Sciatic nerve (tissue), 2 donors: ENCODE results near the gene CELA3B. TPM values are rescaled to one million over a fixed set of nuclear protein-coding genes. Genes with fewer than 3 reads are reported as not detected.
"Not testable (repeated sequence)": the region's sequence is repeated elsewhere in the genome, so short reads cannot be mapped to it uniquely, and the experiment has no call there.

ENCODE experiments used
- ATAC-seq: fragments of 200-7000 bp; cut with Tn5 transposase; one replicate; pipeline ENCODE4 v1.9.1; 2020; ENCODE audit warnings: mild to moderate bottlenecking, moderate library complexity
- DNase-seq: peaks from one replicate; pipeline ENCODE4 v3.0.0-alpha.2; 2020; ENCODE audit warnings: low spot score
- intact Hi-C: fragments of 100-400 bp; cut with DNase I; formaldehyde crosslinking; loops from one replicate; pipeline ENCODE4 v1.14.2; 2022
- total RNA-seq: library from RNA; stranded (reverse); fragmentation: NEBNext Ultra II Directional; extraction: Animal tissue kit (Norgen Biotek cat#: 25700); gene quantifications from one replicate; pipeline ENCODE4 v1.2.1, GENCODE V29; 2021
- donor health status: DM: no; HTN: no; CAD: no.
- donor health status: DM: no; HTN: no; CAD: no.

Gene CELA3B
- total RNA-seq, 1 donor from 2014 or later, result 1.2 TPM

DNA sequence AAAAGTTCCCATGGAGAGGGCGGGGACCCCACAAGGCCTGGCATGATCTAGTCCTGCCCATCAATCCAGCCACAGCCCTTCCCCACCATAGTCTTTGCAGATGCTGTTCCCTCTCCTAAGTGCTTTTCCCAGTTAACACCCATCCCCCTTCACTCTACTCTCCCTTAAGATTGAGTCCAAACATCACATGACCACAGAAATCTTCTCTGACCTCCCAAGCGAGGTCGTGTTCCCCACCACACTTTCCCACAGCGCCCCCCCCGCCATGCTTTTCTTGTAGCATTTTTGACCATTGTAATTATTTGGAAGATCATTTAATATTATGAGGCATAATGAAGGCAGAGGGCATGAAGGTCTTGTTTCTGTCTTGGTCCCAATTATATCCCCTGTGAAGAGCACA, 35.5 kb upstream of the CELA3B start:
- ATAC-seq (no peak), DNase-seq (no peak)
- intact Hi-C loops, result loop anchor here (5.0 kb wide), 1 partner anchor 39 kb away; no protein-coding TSS in a partner anchor

DNA sequence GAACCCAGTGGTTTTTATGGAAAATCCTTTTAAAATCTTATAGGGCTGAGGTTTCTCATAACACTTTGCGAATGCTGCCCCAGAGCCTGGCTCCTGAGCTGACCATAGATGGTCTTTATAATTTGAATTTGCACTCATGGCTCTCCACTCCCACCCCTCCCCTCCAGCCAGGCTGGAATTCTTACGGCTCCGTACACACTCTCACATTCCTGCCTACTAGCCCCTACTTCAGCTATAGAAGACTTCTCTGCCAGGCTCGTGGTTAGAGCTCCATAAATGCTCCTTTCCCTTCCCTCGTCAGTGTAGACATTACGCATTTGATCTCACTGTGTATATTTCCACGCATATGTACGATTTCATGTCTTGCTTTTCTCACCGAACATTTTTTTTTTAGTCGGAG, 34.4 kb upstream of the CELA3B start:
- DNase-seq (no peak), ATAC-seq (no peak)
- intact Hi-C loops, result loop anchor here (5.0 kb wide), 1 partner anchor 40 kb away; no protein-coding TSS in a partner anchor

DNA sequence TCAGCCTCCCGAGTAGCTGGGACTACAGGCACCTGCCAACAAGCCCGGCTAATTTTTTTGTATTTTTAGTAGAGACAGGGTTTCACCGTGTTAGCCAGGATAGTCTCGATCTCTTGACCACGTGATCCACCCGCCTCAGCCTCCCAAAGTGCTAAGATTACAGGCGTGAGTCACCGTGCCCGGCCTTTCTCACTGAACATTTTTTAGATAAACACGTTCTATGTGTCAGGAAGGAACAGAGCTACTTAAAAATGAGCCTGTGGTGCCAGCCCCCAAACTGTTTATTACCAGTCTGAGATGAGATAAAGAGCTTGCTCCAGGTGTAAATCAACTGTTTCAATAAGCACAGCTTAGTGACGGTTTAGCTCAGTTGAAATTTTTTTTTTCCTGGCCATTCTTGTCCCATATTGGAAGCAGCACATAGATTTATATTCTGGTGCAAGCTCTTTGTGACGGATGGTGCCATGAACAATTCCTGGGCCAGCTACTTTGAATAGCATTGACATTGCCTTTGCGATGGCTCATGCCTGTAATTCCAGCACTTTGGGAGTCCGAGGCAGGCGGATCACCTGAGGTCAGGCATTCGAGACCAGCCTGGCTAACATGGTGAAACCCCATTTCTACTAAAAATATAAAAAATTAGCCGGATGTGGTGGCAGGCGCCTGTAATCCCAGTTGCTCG, 33.7 kb upstream of the CELA3B start:
- DNase-seq, ATAC-seq: not testable (repeated sequence)
- intact Hi-C loops, result loop anchor here (5.0 kb wide), 1 partner anchor 41 kb away; no protein-coding TSS in a partner anchor

DNA sequence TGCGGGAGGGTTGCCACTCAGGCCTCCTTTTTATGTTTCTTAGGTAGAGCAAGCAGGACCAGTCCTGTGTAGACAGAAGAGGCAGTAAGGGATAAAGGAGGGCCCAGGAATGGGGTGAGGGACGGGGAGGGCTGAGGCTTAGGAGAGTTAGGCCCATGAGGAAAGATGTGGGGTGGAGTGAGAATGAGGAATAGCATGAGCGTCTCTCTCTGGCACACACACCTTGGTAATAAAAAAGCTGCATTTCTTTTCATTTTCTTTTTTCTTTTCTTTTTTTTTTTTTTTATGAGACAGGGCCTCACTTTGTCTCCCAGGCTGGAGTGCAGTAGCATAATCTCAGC, 32.1 kb upstream of the CELA3B start:
- DNase-seq (no peak), ATAC-seq (no peak)
- intact Hi-C loops, result loop anchor here (5.0 kb wide), 1 partner anchor 42 kb away; no protein-coding TSS in a partner anchor

DNA sequence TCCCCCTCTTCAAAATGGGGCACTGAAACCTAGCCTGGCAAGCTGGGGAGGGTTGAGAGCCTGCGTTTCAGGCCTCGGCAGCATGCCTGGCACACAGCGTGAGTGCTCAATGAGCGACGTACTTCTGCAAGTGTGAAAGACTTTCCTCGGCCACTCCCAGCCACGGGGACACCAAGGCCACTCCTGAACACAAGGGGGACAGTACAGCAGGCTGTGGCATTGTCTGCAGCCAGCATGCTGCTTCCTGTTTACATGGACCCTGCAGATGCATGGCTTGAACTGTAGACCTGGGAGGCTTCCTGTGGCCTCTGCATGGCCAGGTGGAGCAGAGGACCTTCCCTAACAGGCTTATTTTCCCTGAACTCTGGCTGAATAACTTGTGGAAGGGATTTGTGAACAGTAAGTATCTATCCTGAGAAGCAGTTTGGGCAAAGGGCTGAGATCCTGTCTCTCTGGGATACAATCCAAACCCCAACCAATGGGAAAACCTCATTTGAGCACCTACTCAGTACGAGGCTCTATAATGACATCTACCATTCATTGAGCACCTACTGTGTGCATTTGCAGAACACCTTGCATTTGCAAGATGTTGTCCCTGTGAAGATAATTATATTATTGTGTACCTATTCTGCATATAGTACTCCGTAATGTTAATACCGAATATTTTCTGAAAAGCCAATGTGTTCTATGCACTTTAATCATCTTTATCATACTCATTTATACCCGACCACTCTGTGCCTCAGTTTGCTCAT, 29.8 kb upstream of the CELA3B start:
- ATAC-seq (peak; percentile 40), DNase-seq (no peak)
- intact Hi-C loops, result no loop called here

DNA sequence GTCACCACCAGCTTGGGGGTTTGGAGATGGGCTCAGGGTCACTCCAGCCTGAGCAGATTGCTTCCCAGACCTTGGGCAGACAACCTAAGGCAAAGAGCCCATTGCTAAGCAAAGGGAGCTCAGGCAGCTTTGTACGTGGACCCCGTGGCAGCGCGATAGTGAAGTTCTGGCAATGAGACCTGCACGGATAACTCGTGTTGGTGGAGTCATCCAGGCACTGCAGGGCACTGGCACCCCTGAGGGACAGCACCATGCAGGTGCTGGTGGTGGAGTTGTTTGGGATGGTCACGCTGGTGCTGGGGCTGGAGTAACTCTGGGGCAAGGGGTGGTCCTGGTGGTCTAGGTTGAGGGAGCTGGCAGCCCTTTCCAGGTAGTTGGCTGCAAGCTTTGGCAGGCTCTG, 26.1 kb upstream of the CELA3B start:
- intact Hi-C loops, result no loop called here
- no peak for ATAC-seq
- no peak for DNase-seq

DNA sequence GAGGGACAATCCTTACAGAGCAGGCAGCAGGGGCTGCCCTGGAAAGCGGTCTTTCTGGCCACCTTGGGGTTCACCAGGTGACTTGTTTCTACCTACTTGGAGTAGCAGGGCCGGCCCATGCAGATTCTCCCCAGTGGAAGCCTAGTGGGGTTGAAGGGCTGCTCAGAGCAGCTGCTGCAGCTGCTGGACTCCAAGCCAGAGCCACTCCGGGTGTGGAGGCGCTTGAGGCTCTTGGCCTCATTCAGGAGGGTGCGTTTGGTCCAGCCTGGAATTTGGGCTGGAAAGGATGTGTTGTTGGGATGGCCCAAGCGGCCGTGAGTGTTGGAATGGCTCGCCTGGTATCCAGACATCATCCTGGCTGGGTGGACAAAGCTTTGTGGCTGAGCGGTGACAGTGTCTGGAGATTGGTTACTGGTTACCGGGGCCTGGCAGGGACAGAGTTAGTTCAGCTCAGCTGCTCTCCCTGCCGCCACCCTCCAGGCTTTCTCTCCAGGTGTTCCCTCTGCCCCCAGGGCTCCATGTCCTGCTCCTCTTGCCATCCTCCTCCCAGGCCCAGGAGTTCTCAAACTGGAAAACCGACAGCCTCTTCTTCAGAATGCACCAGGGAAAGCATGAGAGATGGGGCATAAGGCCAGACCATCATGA, 25.5 kb upstream of the CELA3B start:
- ATAC-seq (no peak), DNase-seq (no peak)
- intact Hi-C loops, result no loop called here

DNA sequence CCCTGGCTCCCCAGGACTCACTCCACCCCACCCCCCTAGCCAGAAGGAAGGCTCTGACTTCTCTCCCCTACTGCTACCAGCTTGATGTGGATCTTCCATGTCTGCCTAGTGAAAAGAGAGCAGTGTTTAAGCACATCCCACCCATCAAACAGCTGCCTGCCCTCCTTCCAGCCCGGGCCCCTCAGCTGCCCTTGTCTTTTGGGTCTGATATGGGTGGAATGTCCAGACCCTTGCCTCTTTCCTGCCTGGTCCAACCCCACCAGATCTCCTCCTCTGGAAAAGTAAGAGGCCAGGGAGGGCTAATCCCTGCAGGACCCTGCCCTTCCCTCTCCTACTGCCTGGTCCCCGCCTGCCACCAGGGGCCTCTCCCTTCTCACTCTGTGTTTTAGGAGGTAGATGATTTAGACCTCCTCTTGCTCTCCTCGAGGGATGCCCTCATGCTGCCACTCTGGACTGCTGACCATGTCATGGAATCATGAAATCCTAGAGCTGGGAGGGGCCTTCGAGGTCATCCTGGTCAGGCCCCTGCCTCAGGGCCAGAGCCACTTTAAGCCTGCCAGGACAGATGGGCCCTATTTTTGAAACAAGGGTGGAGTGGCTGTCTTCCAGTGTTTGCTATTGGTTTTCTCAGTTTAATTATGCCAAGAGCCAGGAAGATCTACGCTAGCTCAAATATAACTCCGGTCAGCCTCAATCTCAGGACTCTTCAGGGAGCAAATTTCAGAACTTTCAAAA, 23.9 kb upstream of the CELA3B start:
- ATAC-seq, result no peak
- intact Hi-C loops, result no loop called here
- DNase-seq, result no peak

DNA sequence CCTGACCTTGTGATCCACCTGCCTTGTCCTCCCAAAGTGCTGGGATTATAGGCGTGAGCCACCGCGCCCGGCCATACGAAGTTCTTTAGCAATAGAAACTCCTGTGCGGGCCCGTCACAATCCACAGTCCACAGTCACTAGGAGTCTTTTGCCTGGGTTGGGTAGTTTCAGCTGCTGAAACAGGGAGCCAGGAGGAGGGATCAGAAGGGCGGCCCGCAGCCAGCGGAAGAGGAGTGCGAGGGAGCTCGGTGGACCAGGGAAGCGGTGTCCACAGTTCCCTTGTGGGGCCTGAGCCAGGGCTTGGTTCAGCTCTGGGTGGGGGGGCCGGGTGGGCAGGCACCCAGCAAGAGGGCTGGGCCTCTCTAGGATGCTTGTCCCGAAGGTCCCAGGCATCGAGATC, 21.8 kb upstream of the CELA3B start:
- intact Hi-C loops, result no loop called here
- ATAC-seq (peak; percentile 74), DNase-seq (no peak)

DNA sequence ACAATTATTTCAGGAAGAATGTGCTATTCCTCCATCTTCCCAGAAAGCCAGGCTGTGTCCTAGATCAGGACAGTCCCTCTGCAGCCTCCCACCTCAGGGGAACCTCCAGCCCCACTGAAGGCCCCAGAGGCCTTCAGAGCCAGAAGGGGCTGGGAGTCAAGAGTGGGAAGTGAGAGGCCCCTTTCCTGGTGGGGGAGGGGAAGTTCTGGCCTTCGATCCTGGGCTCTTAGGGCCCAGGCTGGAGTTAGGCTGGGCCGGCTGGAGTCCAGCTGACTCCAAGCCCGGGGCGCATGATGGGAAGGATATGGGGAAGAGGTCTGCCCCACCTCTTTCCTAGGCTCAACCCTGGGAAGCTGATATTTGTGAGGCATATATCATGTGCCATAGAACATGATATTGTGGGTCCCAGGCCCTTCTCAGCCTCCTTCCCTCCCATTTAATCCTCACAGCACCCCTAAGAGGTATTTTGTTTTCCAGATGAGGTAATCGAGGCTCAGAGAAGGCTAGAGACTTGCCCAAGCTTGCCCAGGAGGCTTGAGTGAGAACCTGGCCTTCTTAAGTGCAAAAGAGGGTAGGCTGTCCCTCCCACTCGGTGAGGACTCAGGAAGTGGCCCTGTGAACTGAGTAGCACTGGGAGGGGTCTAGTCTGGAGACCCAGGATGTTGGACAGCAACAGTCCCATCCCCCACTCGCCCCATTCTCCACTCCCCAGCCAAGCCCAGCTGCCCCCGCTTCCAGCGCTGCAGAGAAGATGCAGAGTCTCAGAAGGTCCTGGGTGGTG, 21.1 kb upstream of the CELA3B start:
- intact Hi-C loops, result no loop called here
- DNase-seq (no peak), ATAC-seq (peak; percentile 83)

DNA sequence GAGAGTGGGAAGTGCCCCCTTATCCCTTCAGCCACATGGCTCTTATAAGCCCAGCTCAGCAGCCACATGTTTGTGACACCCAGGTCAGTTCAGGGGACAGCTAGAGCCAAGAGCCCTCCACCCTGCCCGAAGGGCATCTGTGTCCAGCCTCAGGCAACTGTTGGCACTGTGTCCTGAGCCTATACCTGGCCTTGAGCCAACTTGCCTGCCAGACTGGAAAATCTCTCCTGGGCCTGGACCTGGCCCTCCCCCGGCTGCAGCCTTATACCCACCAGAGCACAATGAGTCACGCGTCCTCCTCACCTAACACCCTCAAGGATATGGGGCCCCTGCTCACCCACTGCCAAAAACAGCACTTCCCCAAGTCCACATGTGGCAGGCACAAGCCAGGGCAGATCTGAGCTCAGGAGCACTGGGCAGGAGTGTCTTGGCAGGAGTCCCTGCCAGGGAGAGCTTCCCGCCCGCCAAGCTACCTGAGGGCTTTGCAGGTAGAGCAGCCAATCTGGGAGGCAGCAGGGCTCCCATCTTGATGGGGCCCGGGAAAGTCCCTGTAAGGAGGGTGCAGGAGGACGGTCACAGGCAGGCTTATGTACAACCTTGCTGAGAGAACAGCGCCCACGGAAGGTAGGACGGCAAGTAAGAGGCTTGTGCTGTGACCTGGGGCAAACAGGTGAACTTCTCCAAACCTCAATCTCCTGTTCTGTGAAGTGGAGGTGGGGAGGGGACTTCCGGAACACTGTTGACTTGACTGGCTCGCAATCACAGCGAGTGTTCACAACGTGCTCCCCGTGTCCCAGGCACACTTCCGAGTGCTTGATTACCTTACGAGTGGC, 19.9 kb upstream of the CELA3B start:
- intact Hi-C loops, result no loop called here
- DNase-seq (no peak), ATAC-seq (peak; percentile 21)

DNA sequence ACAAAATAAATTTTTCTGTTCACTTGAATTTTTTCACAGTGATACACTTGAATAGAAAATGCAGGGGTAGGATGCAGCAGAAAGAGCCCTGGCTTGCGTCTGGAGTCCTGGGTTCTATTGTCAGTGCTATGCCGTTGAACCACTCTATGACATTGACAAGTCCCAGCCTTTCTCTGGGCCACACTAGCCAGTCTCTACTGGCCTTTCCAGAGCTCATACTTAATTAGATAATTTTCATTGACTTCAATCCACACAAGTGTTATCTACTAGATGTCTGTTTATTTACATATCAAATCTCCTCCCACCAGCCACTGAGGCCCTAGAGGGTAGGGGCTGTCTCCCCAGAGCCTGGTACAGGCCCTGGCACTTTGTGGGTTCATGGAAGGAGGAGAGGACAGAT, 15.5 kb upstream of the CELA3B start:
- no peak for DNase-seq
- intact Hi-C loops, result loop anchor here (10.0 kb wide), 1 partner anchor 287 kb away; no protein-coding TSS in a partner anchor
- no peak for ATAC-seq

DNA sequence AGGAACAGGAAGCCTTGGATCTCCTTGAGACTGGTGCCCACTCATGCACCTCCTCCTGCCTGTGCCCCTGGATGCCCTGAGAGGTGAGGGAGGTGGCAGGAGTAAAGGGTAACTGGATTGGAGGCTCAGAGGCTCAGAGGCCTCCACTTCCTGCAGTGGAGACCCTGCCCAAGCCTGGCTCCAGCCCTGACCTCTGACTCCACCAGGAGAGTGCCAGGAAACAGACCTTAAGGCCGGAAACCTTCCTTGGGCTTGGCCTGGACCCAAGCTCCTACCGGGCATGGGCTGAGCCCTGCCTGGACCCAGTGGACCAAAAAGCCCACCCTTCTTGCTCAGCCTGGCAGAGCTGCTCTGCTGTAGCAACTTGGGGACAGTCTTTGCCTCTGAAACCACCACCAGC, 15.0 kb upstream of the CELA3B start:
- DNase-seq, result no peak
- ATAC-seq, result no peak
- intact Hi-C loops, result loop anchor here (10.0 kb wide), 1 partner anchor 287 kb away; no protein-coding TSS in a partner anchor

DNA sequence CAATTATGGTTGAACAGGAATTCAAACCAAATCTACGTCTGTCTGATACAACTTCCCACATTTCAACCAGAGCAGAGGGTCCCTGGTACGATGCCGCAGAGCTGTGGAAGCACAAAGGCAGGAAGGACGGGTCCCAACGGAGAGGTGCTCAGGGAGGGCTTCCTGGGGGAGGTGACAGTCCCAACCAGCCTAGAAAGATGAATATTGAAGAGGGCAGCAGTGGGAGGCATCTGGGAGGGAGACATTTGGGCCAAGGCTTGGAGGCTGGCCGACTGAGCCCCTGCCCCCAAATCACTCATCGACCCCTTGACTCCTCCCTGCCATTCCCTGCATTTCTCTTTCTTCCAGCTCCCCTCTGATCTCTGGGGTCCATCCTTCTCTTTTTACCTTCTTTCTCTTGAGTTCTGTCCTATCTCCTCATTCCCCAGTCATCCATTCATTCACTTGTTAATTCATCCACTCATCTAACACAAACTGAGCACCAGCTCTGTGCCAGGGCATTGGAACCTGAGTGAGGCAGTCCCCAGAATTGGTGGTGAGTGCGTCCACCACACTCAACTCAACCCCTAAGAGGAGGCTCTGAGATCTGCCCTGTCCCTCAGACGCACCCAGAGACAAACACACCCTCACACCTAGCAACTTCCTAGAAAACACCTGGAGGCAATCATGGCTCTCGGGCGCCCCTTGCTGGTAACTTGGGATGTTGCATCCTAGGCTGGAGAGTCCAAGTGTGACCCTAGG, 13.2 kb upstream of the CELA3B start:
- ATAC-seq (peak; percentile 89), DNase-seq (peak; percentile 89)
- intact Hi-C loops, result loop anchor here (10.0 kb wide), 1 partner anchor 289 kb away; no protein-coding TSS in a partner anchor

DNA sequence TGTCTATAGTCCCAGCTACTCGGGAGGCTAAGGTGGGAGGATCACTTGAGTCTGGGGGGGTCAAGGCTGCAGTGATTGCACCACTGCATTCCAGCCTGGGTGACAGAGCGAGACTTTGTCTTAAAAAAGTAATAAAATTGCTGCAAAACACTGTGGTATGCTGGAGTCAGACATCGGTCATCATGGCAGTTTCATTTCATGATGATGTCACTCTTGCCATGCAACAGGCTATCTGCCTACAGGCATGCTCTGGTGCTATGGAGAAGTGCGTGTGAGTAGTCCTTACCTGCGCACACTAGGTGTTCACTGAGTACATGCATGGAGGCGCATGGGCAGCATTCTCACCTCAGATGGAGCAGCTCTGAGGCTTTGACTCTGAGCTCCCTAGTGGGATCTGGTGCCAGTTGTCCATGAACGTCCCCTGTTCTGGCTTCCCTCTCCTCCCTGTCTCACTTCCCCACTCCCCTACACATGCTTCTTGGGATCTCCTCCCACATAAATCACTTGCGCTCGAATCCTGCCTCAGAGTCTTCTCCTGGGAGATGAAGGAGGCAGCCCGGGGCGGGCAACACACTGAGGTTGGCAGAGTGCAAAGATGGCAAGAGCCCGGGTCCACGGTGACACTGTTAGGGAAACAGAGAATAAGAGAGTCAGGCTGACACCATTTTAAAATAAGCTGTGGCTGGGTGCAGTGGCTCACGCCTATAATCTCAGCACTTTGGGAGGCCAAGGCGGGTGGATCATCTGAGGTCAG, 10.4 kb upstream of the CELA3B start:
- intact Hi-C loops, result loop anchor here (10.0 kb wide), 1 partner anchor 292 kb away; no protein-coding TSS in a partner anchor

DNA sequence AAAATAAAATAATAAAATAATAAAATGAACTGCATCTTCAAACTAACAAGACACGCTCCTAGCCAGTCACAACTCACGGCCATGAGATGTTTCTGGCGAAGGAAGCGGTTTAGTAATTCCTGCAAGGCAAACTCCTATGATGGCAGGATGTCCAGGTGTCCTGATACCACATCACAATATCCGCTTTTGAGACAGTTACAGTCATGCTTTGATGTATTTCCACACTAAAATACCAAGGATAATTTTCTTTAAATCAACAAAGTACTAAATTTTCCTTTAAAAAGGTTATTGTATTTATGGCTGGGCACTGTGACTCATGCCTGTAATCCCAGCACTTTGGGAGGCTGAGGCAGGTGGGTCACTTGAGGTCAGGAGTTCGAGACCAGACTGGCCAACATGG, 9.6 kb upstream of the CELA3B start:
- ATAC-seq, DNase-seq: not testable (repeated sequence)
- intact Hi-C loops, result loop anchor here (10.0 kb wide), 1 partner anchor 292 kb away; no protein-coding TSS in a partner anchor

More for the DNA sequence above, 10.4 kb upstream of the CELA3B start:
- no peak for ATAC-seq
- no peak for DNase-seq
